ENCODE measurements around the gene KCNQ1. TPM values are rescaled to one million over a fixed set of nuclear protein-coding genes. Genes with fewer than 3 reads are reported as not detected.

KCNQ1 gene
- total and polyA plus RNA-seq, 7 experiments from 2014 or later, result 14.7 to 46.4 (median 36.9) TPM

DNA sequence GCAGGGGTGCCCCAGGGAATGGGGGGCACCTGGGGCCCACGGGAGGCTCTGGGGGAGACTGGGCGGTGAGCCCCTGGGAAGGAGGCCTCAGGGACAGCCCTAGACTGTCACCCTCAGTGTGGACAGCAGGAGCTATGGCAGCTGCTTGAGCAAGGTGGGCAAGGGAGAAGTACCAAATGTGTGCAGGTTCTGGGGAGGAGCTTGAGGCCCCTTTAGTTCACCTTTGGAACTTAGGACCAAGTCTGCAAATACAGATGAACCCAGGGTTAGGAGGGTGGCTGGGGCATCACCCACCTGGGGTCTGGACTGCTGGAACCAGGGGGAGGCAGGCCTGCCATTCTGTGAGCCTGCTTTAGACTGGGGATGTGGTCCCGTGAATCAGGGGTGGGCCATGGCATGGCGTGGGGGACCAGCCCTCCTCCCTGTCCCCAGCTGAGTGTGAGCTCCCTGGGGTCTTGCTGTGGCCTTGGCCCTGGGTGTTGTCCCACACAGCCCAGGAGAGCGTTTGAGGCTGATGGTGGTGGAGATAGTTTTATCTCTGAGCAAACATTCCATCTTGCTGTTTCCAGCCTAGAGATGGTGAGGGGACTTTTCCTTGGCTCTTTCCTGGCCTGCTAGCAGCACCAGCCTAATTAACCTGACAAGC is 122.3 kb downstream of the KCNQ1 start:
- H3K9me3 Mint-ChIP-seq, result no peaks in the 10 kb centered on the region
- Histone ChIP-seq H3K9me3 (ENCODE audit: control insufficient read depth in 2 of 3, low read length in 3 of 3) (no peaks in the 10 kb centered on the region), H3K36me3 (ENCODE audit: control insufficient read depth in 2 of 3, insufficient read depth in 3 of 3, low read length in 3 of 3) (peaks cover 0 to 19% (median 0%) of the 10 kb centered on the region in 3 experiments), H3K4me3 (ENCODE audit: low read length) (no peak overlapping the region), H3K27ac (ENCODE audit: low read depth, low read length) (no peak overlapping the region), H3K4me1 (ENCODE audit: control insufficient read depth in 2 of 2, insufficient read depth in 2 of 2, low read length in 2 of 2) (no peaks in the 10 kb centered on the region), H3K27me3 (ENCODE audit: control insufficient read depth in 2 of 2, insufficient read depth in 2 of 2, low read length in 2 of 2) (no peaks in the 10 kb centered on the region)
- CTCF ChIA-PET, result no interaction called here
- POLR2A ChIA-PET, result no interaction called here
- ATAC-seq (no peak), DNase-seq (no peak)
- H3K27ac Mint-ChIP-seq, result peak overlapping the region in 1 of 9 donors; percentile 77
- intact Hi-C loops (cut with micrococcal nuclease), result no loop called here
- no peak overlapping the region for H3K4me3 Mint-ChIP-seq
- peaks cover 0 to 13% (median 9%) of the 10 kb centered on the region in 7 donors for H3K4me1 Mint-ChIP-seq
- H3K27me3 Mint-ChIP-seq, result no peaks in the 10 kb centered on the region
- peaks cover 0 to 5% (median 0%) of the 10 kb centered on the region in 5 donors for H3K36me3 Mint-ChIP-seq

DNA sequence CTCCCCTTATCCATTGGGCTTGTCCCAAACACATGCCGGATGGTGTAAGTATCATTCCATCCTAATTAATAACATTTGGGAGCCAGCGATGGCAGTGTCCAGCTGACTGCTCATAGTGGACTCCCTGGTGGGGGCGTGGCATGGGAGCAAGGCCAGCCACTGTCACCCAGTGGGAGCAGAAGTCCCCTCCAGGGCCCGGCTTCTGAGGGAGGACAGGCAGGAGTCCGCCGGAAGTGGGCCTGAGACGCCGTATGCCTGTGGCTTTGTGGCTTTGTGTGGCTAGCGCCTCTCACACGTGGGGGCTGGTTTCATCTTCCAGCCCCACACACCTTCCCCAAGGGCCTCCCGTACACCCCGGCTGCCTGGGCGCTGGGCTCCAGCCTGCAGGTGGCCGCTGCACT is 124.5 kb downstream of the KCNQ1 start:
- Mint-ChIP-seq H3K27me3 (no peaks in the 10 kb centered on the region), H3K4me3 (no peak overlapping the region), H3K27ac (peak overlapping the region in 1 of 9 donors; percentile 70), H3K36me3 (peaks cover 0 to 10% (median 0%) of the 10 kb centered on the region in 5 donors), H3K4me1 (peaks cover 0 to 13% (median 5%) of the 10 kb centered on the region in 7 donors), H3K9me3 (no peaks in the 10 kb centered on the region)
- H3K9me3 ChIP-seq (ENCODE audit: control insufficient read depth in 2 of 3, low read length in 3 of 3), result no peaks in the 10 kb centered on the region
- ChIA-PET POLR2A (no interaction called here), CTCF (interaction anchor here (0.6 kb wide), 1 partner anchor 916 kb away, joined by 3 read pairs; no protein-coding TSS in a partner anchor)
- no peak overlapping the region for H3K27ac ChIP-seq (ENCODE audit: low read depth, low read length)
- no peaks in the 10 kb centered on the region for H3K4me1 ChIP-seq (ENCODE audit: control insufficient read depth in 2 of 2, insufficient read depth in 2 of 2, low read length in 2 of 2)
- no peaks in the 10 kb centered on the region for H3K27me3 ChIP-seq (ENCODE audit: control insufficient read depth in 2 of 2, insufficient read depth in 2 of 2, low read length in 2 of 2)
- peaks cover 0 to 40% (median 0%) of the 10 kb centered on the region in 3 experiments for H3K36me3 ChIP-seq (ENCODE audit: control insufficient read depth in 2 of 3, insufficient read depth in 3 of 3, low read length in 3 of 3)
- DNase-seq (no peak), ATAC-seq (no peak)
- intact Hi-C loops (cut with micrococcal nuclease), result no loop called here
- H3K4me3 ChIP-seq (ENCODE audit: low read length), result no peak overlapping the region

DNA sequence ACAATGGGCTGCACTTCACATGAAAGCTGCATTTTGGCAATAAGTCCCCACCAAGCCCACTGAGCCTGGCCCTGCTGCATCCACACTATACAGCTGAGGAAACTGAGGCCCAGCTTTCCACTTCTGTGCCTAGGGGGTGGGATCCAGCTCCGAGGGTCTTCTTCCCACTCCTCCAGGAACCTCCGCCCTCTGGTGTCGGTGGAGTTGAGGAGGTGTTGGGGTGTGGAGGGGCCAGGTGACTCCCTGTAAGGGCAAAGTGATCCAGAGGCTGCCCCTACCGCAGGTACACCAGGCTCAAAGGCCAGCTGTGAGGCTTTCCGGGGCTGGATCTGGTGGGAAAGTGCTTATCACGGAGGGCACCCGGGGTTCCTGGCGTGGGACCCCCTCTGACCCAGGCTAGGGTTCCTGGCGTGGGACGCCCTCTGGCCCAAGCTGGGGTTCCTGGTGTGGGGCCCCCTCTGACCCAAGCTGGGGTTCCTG is 125.0 kb downstream of the KCNQ1 start:
- ChIA-PET CTCF (interaction anchor here (0.6 kb wide), 1 partner anchor 917 kb away, joined by 3 read pairs; no protein-coding TSS in a partner anchor), POLR2A (no interaction called here)
- Histone ChIP-seq H3K4me1 (ENCODE audit: control insufficient read depth in 2 of 2, insufficient read depth in 2 of 2, low read length in 2 of 2) (no peaks in the 10 kb centered on the region), H3K36me3 (ENCODE audit: control insufficient read depth in 2 of 3, insufficient read depth in 3 of 3, low read length in 3 of 3) (peaks cover 0 to 44% (median 0%) of the 10 kb centered on the region in 3 experiments), H3K9me3 (ENCODE audit: control insufficient read depth in 2 of 3, low read length in 3 of 3) (no peaks in the 10 kb centered on the region), H3K4me3 (ENCODE audit: low read length) (no peak overlapping the region), H3K27me3 (ENCODE audit: control insufficient read depth in 2 of 2, insufficient read depth in 2 of 2, low read length in 2 of 2) (no peaks in the 10 kb centered on the region), H3K27ac (ENCODE audit: low read depth, low read length) (no peak overlapping the region)
- Mint-ChIP-seq H3K36me3 (peaks cover 0 to 7% (median 0%) of the 10 kb centered on the region in 5 donors), H3K4me3 (no peak overlapping the region), H3K4me1 (peaks cover 0 to 10% (median 3%) of the 10 kb centered on the region in 7 donors), H3K9me3 (no peaks in the 10 kb centered on the region), H3K27me3 (no peaks in the 10 kb centered on the region), H3K27ac (no peak overlapping the region)
- ATAC-seq, result no peak
- intact Hi-C loops (cut with micrococcal nuclease), result no loop called here
- no peak for DNase-seq

DNA sequence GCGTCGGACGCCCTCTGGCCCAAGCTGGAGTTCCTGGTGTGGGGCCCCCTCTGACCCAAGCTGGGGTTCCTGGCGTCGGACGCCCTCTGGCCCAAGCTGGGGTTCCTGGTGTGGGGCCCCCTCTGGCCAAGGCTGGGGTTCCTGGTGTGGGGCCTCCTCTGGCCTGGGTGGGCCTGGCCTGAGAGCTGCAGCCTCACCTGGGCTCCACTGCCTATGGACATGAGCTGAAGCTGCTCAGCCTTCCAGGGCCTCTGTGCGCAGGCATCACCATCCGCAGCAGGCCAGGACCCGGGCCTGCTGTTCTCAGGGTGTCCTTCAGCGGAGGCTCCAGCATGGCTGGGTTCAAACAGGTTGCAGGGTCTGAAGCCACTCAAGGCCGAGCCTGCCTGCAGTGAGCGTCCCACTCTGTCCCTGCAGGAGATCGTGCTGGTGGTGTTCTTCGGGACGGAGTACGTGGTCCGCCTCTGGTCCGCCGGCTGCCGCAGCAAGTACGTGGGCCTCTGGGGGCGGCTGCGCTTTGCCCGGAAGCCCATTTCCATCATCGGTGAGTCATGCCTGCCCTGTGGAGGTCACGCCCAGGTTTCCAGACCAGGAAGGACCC is 125.5 kb downstream of the KCNQ1 start:
- H3K27ac Mint-ChIP-seq, result no peak overlapping the region
- intact Hi-C loops (cut with micrococcal nuclease), result no loop called here
- no peaks in the 10 kb centered on the region for H3K9me3 Mint-ChIP-seq
- H3K27me3 Mint-ChIP-seq, result no peaks in the 10 kb centered on the region
- peaks cover 0 to 5% (median 0%) of the 10 kb centered on the region in 5 donors for H3K36me3 Mint-ChIP-seq
- ATAC-seq, result no peak
- peaks cover 0 to 6% (median 0%) of the 10 kb centered on the region in 7 donors for H3K4me1 Mint-ChIP-seq
- no peak for DNase-seq
- ChIA-PET POLR2A (no interaction called here), CTCF (no interaction called here)
- H3K4me3 ChIP-seq (ENCODE audit: low read length), result no peak overlapping the region
- no peak overlapping the region for H3K27ac ChIP-seq (ENCODE audit: low read depth, low read length)
- no peaks in the 10 kb centered on the region for H3K9me3 ChIP-seq (ENCODE audit: control insufficient read depth in 2 of 3, low read length in 3 of 3)
- H3K4me1 ChIP-seq (ENCODE audit: control insufficient read depth in 2 of 2, insufficient read depth in 2 of 2, low read length in 2 of 2), result no peaks in the 10 kb centered on the region
- peaks cover 0 to 46% (median 0%) of the 10 kb centered on the region in 3 experiments for H3K36me3 ChIP-seq (ENCODE audit: control insufficient read depth in 2 of 3, insufficient read depth in 3 of 3, low read length in 3 of 3)
- no peak overlapping the region for H3K4me3 Mint-ChIP-seq
- H3K27me3 ChIP-seq (ENCODE audit: control insufficient read depth in 2 of 2, insufficient read depth in 2 of 2, low read length in 2 of 2), result no peaks in the 10 kb centered on the region

DNA sequence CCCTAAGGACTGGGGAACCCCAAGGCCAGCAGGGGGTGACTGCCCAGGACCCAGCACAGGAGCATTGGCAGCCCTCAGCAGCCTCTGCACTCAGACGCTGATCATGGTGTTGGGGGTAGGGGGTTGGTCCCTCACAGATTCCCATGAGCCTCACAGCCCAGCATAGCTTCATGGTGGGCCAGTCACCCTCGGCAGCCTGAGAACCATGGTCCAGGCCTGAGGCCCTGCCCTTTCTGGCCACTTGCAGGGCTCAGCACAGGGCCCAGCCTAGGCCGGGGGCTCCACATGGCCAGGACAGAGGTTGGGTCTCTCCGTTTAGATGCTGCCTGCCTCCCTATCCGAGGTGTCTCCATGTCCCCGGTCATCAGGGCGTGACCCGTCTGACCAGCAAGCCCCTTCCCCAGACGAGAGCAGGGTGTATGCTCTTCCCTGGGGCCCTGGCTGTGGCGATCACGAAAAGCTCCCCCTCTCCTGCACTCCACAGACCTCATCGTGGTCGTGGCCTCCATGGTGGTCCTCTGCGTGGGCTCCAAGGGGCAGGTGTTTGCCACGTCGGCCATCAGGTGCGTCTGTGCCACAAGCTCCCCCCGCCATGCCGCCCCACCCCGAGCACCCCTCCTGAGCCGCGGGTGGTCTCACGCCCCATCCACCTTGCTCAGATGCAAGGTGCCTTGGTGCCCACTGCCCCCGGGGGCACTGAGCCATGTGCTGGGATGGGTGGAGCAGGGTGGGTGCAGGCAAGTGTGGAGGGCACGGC is 126.2 kb downstream of the KCNQ1 start:
- ChIA-PET POLR2A (no interaction called here), CTCF (no interaction called here)
- Mint-ChIP-seq H3K27ac (no peak overlapping the region), H3K36me3 (peaks cover 0 to 5% (median 0%) of the 10 kb centered on the region in 5 donors), H3K9me3 (no peaks in the 10 kb centered on the region), H3K4me3 (no peak overlapping the region), H3K4me1 (peaks cover 0 to 6% (median 0%) of the 10 kb centered on the region in 7 donors), H3K27me3 (no peaks in the 10 kb centered on the region)
- ATAC-seq (no peak), DNase-seq (no peak)
- no peak overlapping the region for H3K4me3 ChIP-seq (ENCODE audit: low read length)
- H3K27ac ChIP-seq (ENCODE audit: low read depth, low read length), result no peak overlapping the region
- H3K36me3 ChIP-seq (ENCODE audit: control insufficient read depth in 2 of 3, insufficient read depth in 3 of 3, low read length in 3 of 3), result peaks cover 0 to 50% (median 0%) of the 10 kb centered on the region in 3 experiments
- intact Hi-C loops (cut with micrococcal nuclease), result no loop called here
- H3K4me1 ChIP-seq (ENCODE audit: control insufficient read depth in 2 of 2, insufficient read depth in 2 of 2, low read length in 2 of 2), result no peaks in the 10 kb centered on the region
- H3K27me3 ChIP-seq (ENCODE audit: control insufficient read depth in 2 of 2, insufficient read depth in 2 of 2, low read length in 2 of 2), result no peaks in the 10 kb centered on the region
- no peaks in the 10 kb centered on the region for H3K9me3 ChIP-seq (ENCODE audit: control insufficient read depth in 2 of 3, low read length in 3 of 3)

DNA sequence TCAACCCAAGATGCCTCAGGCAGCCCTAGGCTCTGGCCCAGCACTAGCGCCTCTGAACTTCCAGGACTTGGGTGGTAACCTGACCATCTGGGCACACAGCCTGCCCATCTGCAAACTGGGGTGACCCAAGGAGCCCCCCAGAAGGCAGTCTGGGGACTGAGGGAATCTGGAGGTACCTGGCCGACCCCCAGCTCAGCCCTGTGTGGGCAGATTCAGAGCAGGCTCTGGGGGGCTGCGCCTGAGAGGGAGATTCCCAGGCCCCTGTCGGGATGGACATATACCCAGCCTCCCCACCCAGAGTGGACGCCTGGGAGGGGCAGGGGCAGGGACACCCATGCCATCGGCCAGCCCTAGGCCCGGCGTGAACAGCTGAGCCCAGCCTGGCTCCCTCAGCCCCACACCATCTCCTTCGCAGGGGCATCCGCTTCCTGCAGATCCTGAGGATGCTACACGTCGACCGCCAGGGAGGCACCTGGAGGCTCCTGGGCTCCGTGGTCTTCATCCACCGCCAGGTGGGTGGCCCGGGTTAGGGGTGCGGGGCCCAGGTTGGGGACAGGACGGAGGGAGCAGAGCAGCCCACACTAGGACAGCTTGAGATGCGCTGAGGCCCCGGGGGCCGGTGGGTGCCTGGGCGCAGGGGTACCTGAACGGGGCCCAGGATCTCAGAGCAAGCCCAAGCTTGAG is 126.9 kb downstream of the KCNQ1 start:
- POLR2A ChIA-PET, result no interaction called here
- Histone ChIP-seq H3K27me3 (ENCODE audit: control insufficient read depth in 2 of 2, insufficient read depth in 2 of 2, low read length in 2 of 2) (no peaks in the 10 kb centered on the region), H3K36me3 (ENCODE audit: control insufficient read depth in 2 of 3, insufficient read depth in 3 of 3, low read length in 3 of 3) (peaks cover 0 to 57% (median 0%) of the 10 kb centered on the region in 3 experiments), H3K4me1 (ENCODE audit: control insufficient read depth in 2 of 2, insufficient read depth in 2 of 2, low read length in 2 of 2) (no peaks in the 10 kb centered on the region), H3K9me3 (ENCODE audit: control insufficient read depth in 2 of 3, low read length in 3 of 3) (no peaks in the 10 kb centered on the region), H3K27ac (ENCODE audit: low read depth, low read length) (no peak overlapping the region), H3K4me3 (ENCODE audit: low read length) (no peak overlapping the region)
- no peak for DNase-seq
- no peak for ATAC-seq
- CTCF ChIA-PET, result no interaction called here
- H3K36me3 Mint-ChIP-seq, result peaks cover 0 to 5% (median 0%) of the 10 kb centered on the region in 5 donors
- H3K27me3 Mint-ChIP-seq, result no peaks in the 10 kb centered on the region
- no peaks in the 10 kb centered on the region for H3K9me3 Mint-ChIP-seq
- no peaks in the 10 kb centered on the region for H3K4me1 Mint-ChIP-seq
- no peak overlapping the region for H3K4me3 Mint-ChIP-seq
- H3K27ac Mint-ChIP-seq, result no peak overlapping the region
- intact Hi-C loops (cut with micrococcal nuclease), result no loop called here

All from naive thymus-derived CD4-positive, alpha-beta T cell (primary cell).